OCI-LY7 (cell line): ENCODE data around the gene MAPK11. TPM values are rescaled to one million over a fixed set of nuclear protein-coding genes. Genes with fewer than 3 reads are reported as not detected.

Source experiments
- BruUV-seq: library from RNA; stranded (reverse); fragments of 400-500 nt; replicated peaks from 2 replicates; lab custom pipeline; 2021; lab: Mats Ljungman, UMichigan
- CTCF ChIA-PET: fragments of 300-600 bp; sonication (Branson Sonifier 250); formaldehyde crosslinking; loops from one replicate; lab custom pipeline; 2022; ENCODE audit warnings: antibody characterized with exemption; ENCODE audit not compliant: unreplicated experiment; lab: Charles Lee
- POLR2A ChIA-PET: fragments of 300-600 bp; sonication (Branson Sonifier 250); formaldehyde crosslinking; loops from one replicate; lab custom pipeline; 2022; ENCODE audit warnings: antibody characterized with exemption; lab: Charles Lee
- DNase-seq: peaks from one replicate; pipeline ENCODE4 v3.0.0-alpha.2; 2015; ENCODE audit warnings: low spot score
- H2AFZ ChIP-seq: fragments of 200-600 bp; sonication (generic), shearing (Covaris generic); 2 replicates; pipeline ENCODE4 v1.6.1; 2014; ENCODE audit warnings: mild to moderate bottlenecking, antibody characterized with exemption, low read length, moderate library complexity
- H3K27ac ChIP-seq: fragments of 200-600 bp; sonication (generic); 2 replicates; pipeline ENCODE4 v1.5.1; 2014; ENCODE audit warnings: mixed run types, low read depth, mild to moderate bottlenecking, moderate library complexity, low read length, inconsistent platforms; ENCODE audit not compliant: poor library complexity, severe bottlenecking
- H3K36me3 ChIP-seq: fragments of 200-600 bp; sonication (generic); 2 replicates; pipeline ENCODE4 v1.6.1; 2014; ENCODE audit warnings: mild to moderate bottlenecking, antibody characterized with exemption, low read length, moderate library complexity, mixed read lengths; ENCODE audit not compliant: insufficient read depth
- H3K4me1 ChIP-seq: fragments of 200-600 bp; sonication (generic); 2 replicates; pipeline ENCODE4 v1.5.1; 2014; ENCODE audit warnings: mild to moderate bottlenecking, low read length; ENCODE audit not compliant: insufficient read depth, poor library complexity, severe bottlenecking
- H3K4me2 ChIP-seq: fragments of 200-600 bp; sonication (generic); 2 replicates; pipeline ENCODE4 v1.6.1; 2014; ENCODE audit warnings: mild to moderate bottlenecking, low read length
- H3K4me3 ChIP-seq: fragments of 200-600 bp; sonication (generic); 2 replicates; pipeline ENCODE4 v1.5.1; 2014; ENCODE audit warnings: mild to moderate bottlenecking, low read depth, low read length; ENCODE audit not compliant: poor library complexity, severe bottlenecking
- H3K79me2 ChIP-seq: fragments of 200-600 bp; sonication (generic); 2 replicates; pipeline ENCODE4 v1.6.1; 2016; ENCODE audit warnings: low read depth, mild to moderate bottlenecking, low read length, moderate library complexity, mixed read lengths; ENCODE audit not compliant: insufficient read depth
- H3K9me2 ChIP-seq: fragments of 200-600 bp; sonication (generic); 2 replicates; pipeline ENCODE4 v1.6.1; 2016; ENCODE audit warnings: mild to moderate bottlenecking, low read length, mixed read lengths; ENCODE audit not compliant: insufficient read depth
- H3K9me3 ChIP-seq: fragments of 200-600 bp; sonication (generic); 2 replicates; pipeline ENCODE4 v1.6.1; 2014; ENCODE audit warnings: mild to moderate bottlenecking, mixed run types, low read length, mixed read lengths
- H4K20me1 ChIP-seq: fragments of 200-600 bp; sonication (generic); 2 replicates; pipeline ENCODE4 v1.6.1; 2014; ENCODE audit warnings: mild to moderate bottlenecking, antibody characterized with exemption, low read length, moderate library complexity, mixed read lengths; ENCODE audit not compliant: insufficient read depth
- CTCF ChIP-seq: fragments of 200-600 bp; sonication (generic); conservative IDR thresholded peaks from 2 replicates; pipeline ENCODE4 v1.5.1; 2014; ENCODE audit warnings: mild to moderate bottlenecking, antibody characterized with exemption, low read length, moderate library complexity, mixed read lengths
- EZH2phosphoT487 ChIP-seq: fragments of 200-600 bp; sonication (generic); IDR thresholded peaks from 2 replicates; pipeline ENCODE4 v1.6.1; 2018; ENCODE audit warnings: low read depth, borderline replicate concordance, mild to moderate bottlenecking, mixed run types, antibody characterized with exemption, low read length, moderate library complexity, mixed read lengths
- intact Hi-C: fragments of 100-400 bp; cut with micrococcal nuclease; formaldehyde crosslinking; loops from one replicate; pipeline ENCODE4 v1.10.0; 2022; ENCODE audit not compliant: unreplicated experiment
- total RNA-seq, 2 experiments: library from RNA; depleted of rRNA in 1 of 2; stranded (reverse); fragments of >200 nt in 1 of 2; shearing (Covaris generic) in 1 of 2; gene quantifications; 2 replicates each; pipeline ENCODE4 v1.2.3, GENCODE V29; 2014 to 2022

MAPK11 gene
- total RNA-seq, 2 experiments from 2014 or later: 12.0 to 19.7 TPM

GRCh38 chr22:50216055-50216683 is 54.0 kb downstream of the MAPK11 start:
- no peak for DNase-seq
- Histone ChIP-seq H4K20me1 (no peaks in the 10 kb centered on the region), H3K4me3 (no peak overlapping the region), H3K9me3 (no peaks in the 10 kb centered on the region), H3K4me1 (no peaks in the 10 kb centered on the region), H3K9me2 (no peaks in the 10 kb centered on the region), H3K4me2 (no peak overlapping the region), H3K79me2 (no peaks in the 10 kb centered on the region), H3K27ac (no peak overlapping the region), H2AFZ (no peak overlapping the region), H3K36me3 (peaks cover 96% of the 10 kb centered on the region)
- ChIA-PET CTCF (no interaction called here), POLR2A (no interaction called here)
- BruUV-seq: no TSS peak
- TF ChIP-seq EZH2phosphoT487 (no peak), CTCF (no peak)
- intact Hi-C loops: no loop called here

DNA sequence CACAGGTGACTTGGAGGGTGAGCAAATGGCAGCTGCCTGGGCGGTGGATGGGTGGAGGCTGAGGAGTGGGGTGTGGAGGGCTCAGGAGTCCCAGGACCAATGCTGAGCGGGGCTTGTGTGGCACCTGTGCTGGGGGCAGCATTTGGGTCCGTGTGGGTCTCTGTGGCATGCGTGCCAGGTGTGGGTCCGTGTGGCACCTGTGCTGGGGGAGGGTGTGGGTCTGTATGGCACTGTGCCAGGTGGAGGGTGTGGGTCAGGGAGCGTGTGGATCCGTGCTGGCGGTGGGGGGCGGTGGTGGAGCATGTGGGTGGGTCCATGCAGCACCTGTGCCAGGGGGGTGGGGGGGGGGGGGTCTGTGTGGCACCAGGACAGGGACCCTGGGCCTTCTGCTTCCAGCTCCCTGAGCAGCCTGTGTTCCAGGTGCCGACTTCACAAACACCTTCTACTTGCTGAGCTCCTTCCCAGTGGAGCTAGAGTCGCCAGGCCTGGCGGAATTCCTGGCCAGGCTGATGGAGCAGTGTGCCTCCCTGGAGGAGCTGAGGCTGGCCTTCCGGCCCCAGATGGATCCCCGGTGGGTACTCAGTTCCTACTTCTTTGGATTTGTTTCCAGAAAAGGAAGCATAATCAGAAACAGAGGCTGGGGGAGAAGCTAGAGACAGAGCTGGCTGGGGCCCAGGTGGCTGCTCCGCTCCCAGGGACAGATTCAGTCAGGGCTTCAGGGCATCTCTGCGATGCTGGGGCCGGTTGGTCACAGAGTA is 54.7 kb downstream of the MAPK11 start:
- intact Hi-C loops: no loop called here
- Histone ChIP-seq H3K4me3 (no peak overlapping the region), H3K4me2 (no peak overlapping the region), H2AFZ (no peak overlapping the region), H3K79me2 (no peaks in the 10 kb centered on the region), H3K27ac (no peak overlapping the region), H3K9me3 (no peaks in the 10 kb centered on the region), H4K20me1 (no peaks in the 10 kb centered on the region), H3K9me2 (no peaks in the 10 kb centered on the region), H3K4me1 (no peaks in the 10 kb centered on the region), H3K36me3 (peaks cover 96% of the 10 kb centered on the region)
- CTCF ChIA-PET: no interaction called here
- POLR2A ChIA-PET: no interaction called here
- BruUV-seq: no TSS peak
- TF ChIP-seq CTCF (no peak), EZH2phosphoT487 (no peak)
- DNase-seq: no peak

Other genes starting within 250 kb of the MAPK11 start
- gene TTLL8, start 212.1 kb downstream of the MAPK11 start, total RNA-seq (2014; rRNA removed; shearing (Covaris generic)): 0.06 TPM in 1 of 2 replicates, not detected in the other
- gene TTLL8, start 212.1 kb downstream of the MAPK11 start, total RNA-seq (2022): 0.72 and 1.3 TPM in 2 replicates
- 0.16 TPM in 1 of 2 replicates, not detected in the other for gene MLC1, start 185.0 kb downstream of the MAPK11 start, total RNA-seq (2014; rRNA removed; shearing (Covaris generic))
- gene MLC1, start 185.0 kb downstream of the MAPK11 start, total RNA-seq (2022): not detected in 2 replicates
- gene MOV10L1, start 180.4 kb downstream of the MAPK11 start, total RNA-seq (2014; rRNA removed; shearing (Covaris generic)): 0.03 and 0.22 TPM in 2 replicates
- 0.66 and 1.1 TPM in 2 replicates for gene MOV10L1, start 180.4 kb downstream of the MAPK11 start, total RNA-seq (2022)
- gene PANX2, start 99.6 kb downstream of the MAPK11 start, total RNA-seq (2014; rRNA removed; shearing (Covaris generic)): not detected in 2 replicates
- not detected in 2 replicates for gene PANX2, start 99.6 kb downstream of the MAPK11 start, total RNA-seq (2022)
- gene TRABD, start 84.5 kb downstream of the MAPK11 start, total RNA-seq (2014; rRNA removed; shearing (Covaris generic)): 111 and 126 TPM in 2 replicates
- gene TRABD, start 84.5 kb downstream of the MAPK11 start, total RNA-seq (2022): 119 and 128 TPM in 2 replicates
- gene SELENOO, start 69.4 kb downstream of the MAPK11 start, total RNA-seq (2014; rRNA removed; shearing (Covaris generic)): 43.7 and 44.2 TPM in 2 replicates
- 34.0 and 40.2 TPM in 2 replicates for gene SELENOO, start 69.4 kb downstream of the MAPK11 start, total RNA-seq (2022)
- 52.8 and 57.7 TPM in 2 replicates for gene TUBGCP6, start 25.4 kb downstream of the MAPK11 start, total RNA-seq (2014; rRNA removed; shearing (Covaris generic))
- 63.2 and 68.8 TPM in 2 replicates for gene TUBGCP6, start 25.4 kb downstream of the MAPK11 start, total RNA-seq (2022)
- gene HDAC10, start 19.1 kb downstream of the MAPK11 start, total RNA-seq (2014; rRNA removed; shearing (Covaris generic)): 47.4 and 49.4 TPM in 2 replicates
- 74.6 and 74.9 TPM in 2 replicates for gene HDAC10, start 19.1 kb downstream of the MAPK11 start, total RNA-seq (2022)
- 90.8 and 93.6 TPM in 2 replicates for gene MAPK12, start 8.7 kb downstream of the MAPK11 start, total RNA-seq (2014; rRNA removed; shearing (Covaris generic))
- gene MAPK12, start 8.7 kb downstream of the MAPK11 start, total RNA-seq (2022): 84.9 and 90.1 TPM in 2 replicates
- 10.7 and 13.6 TPM in 2 replicates for gene PLXNB2, start 37.3 kb upstream of the MAPK11 start, total RNA-seq (2014; rRNA removed; shearing (Covaris generic))
- gene PLXNB2, start 37.3 kb upstream of the MAPK11 start, total RNA-seq (2022): 38.9 and 39.2 TPM in 2 replicates
- gene DENND6B, start 56.6 kb upstream of the MAPK11 start, total RNA-seq (2014; rRNA removed; shearing (Covaris generic)): 25.0 and 31.6 TPM in 2 replicates
- gene DENND6B, start 56.6 kb upstream of the MAPK11 start, total RNA-seq (2022): 38.1 and 45.0 TPM in 2 replicates
- gene PPP6R2, start 72.9 kb upstream of the MAPK11 start, total RNA-seq (2014; rRNA removed; shearing (Covaris generic)): 55.0 and 64.5 TPM in 2 replicates
- 62.3 and 65.8 TPM in 2 replicates for gene PPP6R2, start 72.9 kb upstream of the MAPK11 start, total RNA-seq (2022)
- 134 and 177 TPM in 2 replicates for gene SBF1, start 204.7 kb upstream of the MAPK11 start, total RNA-seq (2014; rRNA removed; shearing (Covaris generic))
- 160 and 181 TPM in 2 replicates for gene SBF1, start 204.7 kb upstream of the MAPK11 start, total RNA-seq (2022)
- 2.7 and 4.3 TPM in 2 replicates for gene ADM2, start 211.2 kb upstream of the MAPK11 start, total RNA-seq (2014; rRNA removed; shearing (Covaris generic))
- 7.0 and 7.9 TPM in 2 replicates for gene ADM2, start 211.2 kb upstream of the MAPK11 start, total RNA-seq (2022)
- not detected in 2 replicates for gene MIOX, start 216.5 kb upstream of the MAPK11 start, total RNA-seq (2014; rRNA removed; shearing (Covaris generic))
- 0.53 and 0.74 TPM in 2 replicates for gene MIOX, start 216.5 kb upstream of the MAPK11 start, total RNA-seq (2022)
- gene LMF2, start 237.3 kb upstream of the MAPK11 start, total RNA-seq (2014; rRNA removed; shearing (Covaris generic)): 37.8 and 50.7 TPM in 2 replicates
- gene LMF2, start 237.3 kb upstream of the MAPK11 start, total RNA-seq (2022): 49.2 and 49.8 TPM in 2 replicates
- 129 and 151 TPM in 2 replicates for gene NCAPH2, start 237.8 kb upstream of the MAPK11 start, total RNA-seq (2014; rRNA removed; shearing (Covaris generic))
- gene NCAPH2, start 237.8 kb upstream of the MAPK11 start, total RNA-seq (2022): 124 and 126 TPM in 2 replicates